GM23338 (cell line): ENCODE measurements around the gene L1CAM. TPM values are rescaled to one million over a fixed set of nuclear protein-coding genes. Genes with fewer than 3 reads are reported as not detected.
A peak's percentile ranks its signal among the peaks of the same experiment; 100 is the strongest.

ENCODE experiments used
- ATAC-seq: fragments of 200-7000 bp; cut with Tn5 transposase; 3 replicates; pipeline ENCODE4 v1.9.1; 2020
- DNase-seq: peaks from one replicate; pipeline ENCODE4 v3.0.0-alpha.2; 2015; ENCODE audit warnings: low spot score
- H2AFZ ChIP-seq: fragments of 200-600 bp; sonication (generic); 2 replicates; pipeline ENCODE4 v1.8.0; 2016; ENCODE audit warnings: antibody characterized with exemption, mild to moderate bottlenecking, moderate library complexity
- H3F3A ChIP-seq: fragments of 200-600 bp; sonication (generic); replicated peaks from 2 replicates; pipeline ENCODE4 v1.8.0; 2017; ENCODE audit warnings: antibody characterized with exemption, mixed run types, low read depth
- H3K27ac ChIP-seq: fragments of 200-600 bp; sonication (generic); 2 replicates; pipeline ENCODE4 v1.6.1; 2016; ENCODE audit warnings: low read depth
- H3K27me3 ChIP-seq: fragments of 200-600 bp; sonication (generic); 2 replicates; pipeline ENCODE4 v1.8.0; 2016; ENCODE audit warnings: mild to moderate bottlenecking, mixed run types, moderate library complexity; ENCODE audit not compliant: insufficient read depth
- H3K36me3 ChIP-seq: fragments of 200-600 bp; sonication (generic); 2 replicates; pipeline ENCODE4 v1.8.0; 2016; ENCODE audit warnings: mild to moderate bottlenecking; ENCODE audit not compliant: insufficient read depth
- H3K4me1 ChIP-seq: fragments of 200-600 bp; sonication (generic); 2 replicates; pipeline ENCODE4 v1.8.0; 2016; ENCODE audit warnings: mild to moderate bottlenecking, moderate library complexity; ENCODE audit not compliant: insufficient read depth
- H3K4me2 ChIP-seq: fragments of 200-600 bp; sonication (generic); 2 replicates; pipeline ENCODE4 v1.7.1; 2017; ENCODE audit warnings: mixed run types
- H3K4me3 ChIP-seq: fragments of 200-600 bp; sonication (generic); 2 replicates; pipeline ENCODE4 v1.6.1; 2016; ENCODE audit warnings: mixed run types
- H3K79me2 ChIP-seq: fragments of 200-600 bp; sonication (generic); replicated peaks from 2 replicates; pipeline ENCODE4 v1.8.0; 2017; ENCODE audit warnings: mild to moderate bottlenecking; ENCODE audit not compliant: insufficient read depth
- H3K9me2 ChIP-seq: fragments of 200-600 bp; sonication (generic); 2 replicates; pipeline ENCODE4 v1.8.0; 2017; ENCODE audit not compliant: insufficient read depth
- H4K20me1 ChIP-seq: fragments of 200-600 bp; sonication (generic); replicated peaks from 2 replicates; pipeline ENCODE4 v1.8.0; 2017; ENCODE audit warnings: mild to moderate bottlenecking; ENCODE audit not compliant: insufficient read depth
- H3K27ac Mint-ChIP-seq: 2 replicates; pipeline ENCODE4 v1.8.0; 2020; ENCODE audit warnings: inconsistent platforms, mild to moderate bottlenecking, moderate library complexity, mixed read lengths
- H3K27me3 Mint-ChIP-seq: 3 replicates; pipeline ENCODE4 v1.8.0; 2022; ENCODE audit warnings: low read depth, mild to moderate bottlenecking, moderate library complexity, mixed read lengths, inconsistent platforms; ENCODE audit not compliant: insufficient read depth, poor library complexity
- H3K36me3 Mint-ChIP-seq: 3 replicates; pipeline ENCODE4 v1.8.0; 2021; ENCODE audit warnings: low read depth, mild to moderate bottlenecking, inconsistent platforms, moderate library complexity, mixed read lengths
- H3K4me1 Mint-ChIP-seq: 3 replicates; pipeline ENCODE4 v1.8.0; 2020; ENCODE audit warnings: mild to moderate bottlenecking, inconsistent platforms, mixed read lengths
- H3K4me3 Mint-ChIP-seq: 3 replicates; pipeline ENCODE4 v1.8.0; 2021; ENCODE audit warnings: moderate library complexity, mild to moderate bottlenecking, inconsistent platforms, mixed read lengths
- H3K9me3 Mint-ChIP-seq: 3 replicates; pipeline ENCODE4 v1.8.0; 2020; ENCODE audit warnings: moderate library complexity, mild to moderate bottlenecking, inconsistent platforms, mixed read lengths
- CREB1 ChIP-seq: fragments of 250-450 bp; sonication (Bioruptor Pico); IDR thresholded peaks from 2 replicates; pipeline ENCODE4 v1.5.0; 2020; ENCODE audit warnings: low read depth, mild to moderate bottlenecking, moderate library complexity
- EZH2 ChIP-seq: fragments of 200-600 bp; sonication (generic); IDR thresholded peaks from one replicate; pipeline ENCODE4 v1.8.0; 2017; ENCODE audit warnings: antibody characterized with exemption, mild to moderate bottlenecking, low read depth; ENCODE audit not compliant: unreplicated experiment
- EZH2phosphoT487 ChIP-seq: fragments of 200-600 bp; sonication (generic); IDR thresholded peaks from one replicate; pipeline ENCODE4 v1.8.1; 2018; ENCODE audit warnings: antibody characterized with exemption; ENCODE audit not compliant: unreplicated experiment
- JUNB ChIP-seq: IDR thresholded peaks from one replicate; pipeline ENCODE4 v1.6.1; 2016; ENCODE audit warnings: antibody characterized with exemption; ENCODE audit not compliant: unreplicated experiment
- NANOG ChIP-seq: IDR thresholded peaks from 2 replicates; pipeline ENCODE4 v1.6.1; 2016; ENCODE audit warnings: antibody characterized with exemption, borderline replicate concordance
- POLR2AphosphoS5 ChIP-seq: IDR thresholded peaks from 2 replicates; pipeline ENCODE4 v1.6.1; 2016; ENCODE audit warnings: antibody characterized with exemption, low read depth
- STAT1 ChIP-seq: IDR thresholded peaks from one replicate; pipeline ENCODE4 v1.6.1; 2016; ENCODE audit warnings: antibody characterized with exemption; ENCODE audit not compliant: unreplicated experiment
- ZNF114 ChIP-seq: fragments of 250-450 bp; sonication (Bioruptor Pico); IDR thresholded peaks from 2 replicates; pipeline ENCODE4 v1.5.0; 2020; ENCODE audit warnings: mild to moderate bottlenecking, moderate library complexity
- ZNF331 ChIP-seq: fragments of 250-450 bp; sonication (Bioruptor Pico); IDR thresholded peaks from 2 replicates; pipeline ENCODE4 v1.5.0; 2020; ENCODE audit warnings: low read depth, mild to moderate bottlenecking, moderate library complexity
- polyA plus RNA-seq: library from polyadenylated mRNA; unstranded; fragments of >200 nt; fragmentation: Nextera tagmentation; extraction: Ambion mirVana; gene quantifications from 2 replicates; pipeline ENCODE4 v1.2.1, GENCODE V29; 2016
- total RNA-seq: library from RNA; depleted of rRNA; stranded (reverse); fragments of >200 nt; shearing (Covaris generic); gene quantifications from 2 replicates; pipeline ENCODE4 v1.2.3, GENCODE V29; 2014
- TF ChIP-seq, protein P1 (sequence below): fragments of 250-450 bp; sonication (Bioruptor Pico); IDR thresholded peaks from 2 replicates; pipeline ENCODE4 v1.5.0; 2020; ENCODE audit warnings: mild to moderate bottlenecking, moderate library complexity
- TF ChIP-seq, protein P2 (sequence below): IDR thresholded peaks from 2 replicates; pipeline ENCODE4 v1.6.1; 2016; ENCODE audit warnings: antibody characterized with exemption
- TF ChIP-seq, protein P3 (sequence below): IDR thresholded peaks from one replicate; pipeline ENCODE4 v1.6.1; 2018; ENCODE audit warnings: antibody characterized with exemption; ENCODE audit not compliant: unreplicated experiment

L1CAM gene
- total and polyA plus RNA-seq, 2 experiments from 2014 or later: 7.4 to 29.2 TPM

DNA sequence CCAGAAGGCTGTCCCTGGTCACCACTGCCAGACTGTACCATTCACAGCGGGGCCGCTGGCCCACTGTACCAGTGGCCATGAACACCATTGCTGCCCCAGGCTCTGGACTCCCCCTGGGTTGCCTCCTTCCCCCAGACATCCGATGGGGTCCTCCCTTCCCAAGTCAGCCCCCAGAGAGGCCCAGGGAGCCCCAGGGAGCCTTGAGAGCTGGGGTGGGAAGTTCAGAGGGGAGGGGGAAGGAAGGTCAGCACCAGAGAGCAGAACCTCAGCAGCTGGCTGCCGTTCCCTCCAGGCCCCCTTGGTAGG is 40.5 kb upstream of the L1CAM start (continued):
- TF ChIP-seq POLR2AphosphoS5 (no peak), STAT1 (no peak)

DNA sequence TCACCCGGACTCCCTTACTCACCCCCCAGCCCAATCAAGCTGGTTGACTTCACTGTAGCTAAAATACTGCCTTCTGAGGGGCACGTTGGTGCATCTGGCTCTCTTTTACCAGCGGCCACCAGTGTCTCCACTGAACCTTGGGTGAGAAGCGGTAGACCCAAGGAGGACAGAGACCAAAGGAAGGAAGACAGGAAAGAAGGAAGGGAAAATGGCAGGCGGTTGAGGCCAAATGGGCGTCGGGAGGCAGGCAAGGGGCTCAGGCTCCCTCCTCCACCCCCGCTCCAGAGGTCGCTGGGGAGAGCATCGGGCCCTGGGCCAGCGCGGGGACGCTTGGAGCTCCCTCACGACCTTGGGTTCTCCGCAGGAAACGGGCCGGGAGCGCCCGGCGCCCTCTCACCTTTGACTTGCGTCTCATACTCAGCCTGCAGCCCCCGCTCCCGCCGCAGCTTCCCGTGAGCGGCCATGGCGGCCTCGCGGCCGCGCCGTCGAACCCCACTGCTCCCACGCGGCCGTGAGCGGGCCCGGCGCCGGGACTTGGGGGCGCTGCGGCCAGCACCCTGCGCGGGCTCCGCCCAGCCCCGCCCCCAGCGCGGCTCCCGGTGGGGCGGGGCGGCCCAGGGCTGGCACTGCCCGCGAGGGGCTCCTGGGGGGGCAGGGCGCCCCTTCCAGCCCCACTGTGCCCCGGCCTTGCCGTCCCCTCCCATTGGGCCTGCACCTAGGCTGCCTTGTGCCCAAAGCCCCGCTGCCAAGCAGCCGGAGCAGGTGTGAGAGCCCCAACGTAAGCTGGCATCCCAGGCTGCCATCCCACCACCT is 40.0 kb upstream of the L1CAM start, which contains the start of gene ARHGAP4:
Gene ARHGAP4, minus strand, starts transcription at position 526 of the 813 bp plus-strand sequence. Its CDS starts 62 bp downstream, at position 464.
- Histone ChIP-seq H3K4me2 (peak within 1 kb of the TSS; percentile 83), H3K4me3 (peak within 1 kb of the TSS; percentile 65), H3F3A (0 out of 2 replicates have a peak, but pooled peaks cover 5% of the 10 kb centered on the region), H3K27me3 (no peaks in the 10 kb centered on the region), H3K27ac (no peak within 1 kb of the TSS), H3K9me2 (no peaks in the 10 kb centered on the region), H4K20me1 (no peaks in the 10 kb centered on the region), H2AFZ (no peak within 1 kb of the TSS), H3K79me2 (no peaks in the 10 kb centered on the region), H3K36me3 (no peaks in the 10 kb centered on the region), H3K4me1 (peaks cover 10% of the 10 kb centered on the region; the same call in 1 of the 2 replicates)
- Mint-ChIP-seq H3K27ac (peak within 1 kb of the TSS; percentile 89), H3K9me3 (no peaks in the 10 kb centered on the region; the same call in 2 of the 3 replicates), H3K4me1 (peaks cover 26% of the 10 kb centered on the region), H3K4me3 (peak within 1 kb of the TSS; percentile 89), H3K36me3 (peaks cover 6% of the 10 kb centered on the region; the same call in 2 of the 3 replicates), H3K27me3 (peaks cover 9% of the 10 kb centered on the region)
- DNase-seq (peak; percentile 44), ATAC-seq (peak; percentile 4)
- no peak for TF ChIP-seq EZH2phosphoT487
- TF ChIP-seq, protein P1, sequence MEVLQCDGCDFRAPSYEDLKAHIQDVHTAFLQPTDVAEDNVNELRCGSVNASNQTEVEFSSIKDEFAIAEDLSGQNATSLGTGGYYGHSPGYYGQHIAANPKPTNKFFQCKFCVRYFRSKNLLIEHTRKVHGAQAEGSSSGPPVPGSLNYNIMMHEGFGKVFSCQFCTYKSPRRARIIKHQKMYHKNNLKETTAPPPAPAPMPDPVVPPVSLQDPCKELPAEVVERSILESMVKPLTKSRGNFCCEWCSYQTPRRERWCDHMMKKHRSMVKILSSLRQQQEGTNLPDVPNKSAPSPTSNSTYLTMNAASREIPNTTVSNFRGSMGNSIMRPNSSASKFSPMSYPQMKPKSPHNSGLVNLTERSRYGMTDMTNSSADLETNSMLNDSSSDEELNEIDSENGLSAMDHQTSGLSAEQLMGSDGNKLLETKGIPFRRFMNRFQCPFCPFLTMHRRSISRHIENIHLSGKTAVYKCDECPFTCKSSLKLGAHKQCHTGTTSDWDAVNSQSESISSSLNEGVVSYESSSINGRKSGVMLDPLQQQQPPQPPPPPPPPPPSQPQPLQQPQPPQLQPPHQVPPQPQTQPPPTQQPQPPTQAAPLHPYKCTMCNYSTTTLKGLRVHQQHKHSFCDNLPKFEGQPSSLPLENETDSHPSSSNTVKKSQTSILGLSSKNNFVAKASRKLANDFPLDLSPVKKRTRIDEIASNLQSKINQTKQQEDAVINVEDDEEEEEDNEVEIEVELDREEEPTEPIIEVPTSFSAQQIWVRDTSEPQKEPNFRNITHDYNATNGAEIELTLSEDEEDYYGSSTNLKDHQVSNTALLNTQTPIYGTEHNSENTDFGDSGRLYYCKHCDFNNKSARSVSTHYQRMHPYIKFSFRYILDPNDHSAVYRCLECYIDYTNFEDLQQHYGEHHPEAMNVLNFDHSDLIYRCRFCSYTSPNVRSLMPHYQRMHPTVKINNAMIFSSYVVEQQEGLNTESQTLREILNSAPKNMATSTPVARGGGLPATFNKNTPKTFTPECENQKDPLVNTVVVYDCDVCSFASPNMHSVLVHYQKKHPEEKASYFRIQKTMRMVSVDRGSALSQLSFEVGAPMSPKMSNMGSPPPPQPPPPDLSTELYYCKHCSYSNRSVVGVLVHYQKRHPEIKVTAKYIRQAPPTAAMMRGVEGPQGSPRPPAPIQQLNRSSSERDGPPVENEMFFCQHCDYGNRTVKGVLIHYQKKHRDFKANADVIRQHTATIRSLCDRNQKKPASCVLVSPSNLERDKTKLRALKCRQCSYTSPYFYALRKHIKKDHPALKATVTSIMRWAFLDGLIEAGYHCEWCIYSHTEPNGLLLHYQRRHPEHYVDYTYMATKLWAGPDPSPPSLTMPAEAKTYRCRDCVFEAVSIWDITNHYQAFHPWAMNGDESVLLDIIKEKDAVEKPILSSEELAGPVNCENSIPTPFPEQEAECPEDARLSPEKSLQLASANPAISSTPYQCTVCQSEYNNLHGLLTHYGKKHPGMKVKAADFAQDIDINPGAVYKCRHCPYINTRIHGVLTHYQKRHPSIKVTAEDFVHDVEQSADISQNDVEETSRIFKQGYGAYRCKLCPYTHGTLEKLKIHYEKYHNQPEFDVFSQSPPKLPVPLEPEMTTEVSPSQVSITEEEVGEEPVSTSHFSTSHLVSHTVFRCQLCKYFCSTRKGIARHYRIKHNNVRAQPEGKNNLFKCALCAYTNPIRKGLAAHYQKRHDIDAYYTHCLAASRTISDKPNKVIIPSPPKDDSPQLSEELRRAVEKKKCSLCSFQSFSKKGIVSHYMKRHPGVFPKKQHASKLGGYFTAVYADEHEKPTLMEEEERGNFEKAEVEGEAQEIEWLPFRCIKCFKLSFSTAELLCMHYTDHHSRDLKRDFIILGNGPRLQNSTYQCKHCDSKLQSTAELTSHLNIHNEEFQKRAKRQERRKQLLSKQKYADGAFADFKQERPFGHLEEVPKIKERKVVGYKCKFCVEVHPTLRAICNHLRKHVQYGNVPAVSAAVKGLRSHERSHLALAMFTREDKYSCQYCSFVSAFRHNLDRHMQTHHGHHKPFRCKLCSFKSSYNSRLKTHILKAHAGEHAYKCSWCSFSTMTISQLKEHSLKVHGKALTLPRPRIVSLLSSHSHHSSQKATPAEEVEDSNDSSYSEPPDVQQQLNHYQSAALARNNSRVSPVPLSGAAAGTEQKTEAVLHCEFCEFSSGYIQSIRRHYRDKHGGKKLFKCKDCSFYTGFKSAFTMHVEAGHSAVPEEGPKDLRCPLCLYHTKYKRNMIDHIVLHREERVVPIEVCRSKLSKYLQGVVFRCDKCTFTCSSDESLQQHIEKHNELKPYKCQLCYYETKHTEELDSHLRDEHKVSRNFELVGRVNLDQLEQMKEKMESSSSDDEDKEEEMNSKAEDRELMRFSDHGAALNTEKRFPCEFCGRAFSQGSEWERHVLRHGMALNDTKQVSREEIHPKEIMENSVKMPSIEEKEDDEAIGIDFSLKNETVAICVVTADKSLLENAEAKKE (CRISPR knock-in tag): no peak
- TF ChIP-seq ZNF331: no peak
- TF ChIP-seq ZNF114: no peak
- TF ChIP-seq NANOG: no peak
- TF ChIP-seq STAT1: no peak
- TF ChIP-seq, protein P2, sequence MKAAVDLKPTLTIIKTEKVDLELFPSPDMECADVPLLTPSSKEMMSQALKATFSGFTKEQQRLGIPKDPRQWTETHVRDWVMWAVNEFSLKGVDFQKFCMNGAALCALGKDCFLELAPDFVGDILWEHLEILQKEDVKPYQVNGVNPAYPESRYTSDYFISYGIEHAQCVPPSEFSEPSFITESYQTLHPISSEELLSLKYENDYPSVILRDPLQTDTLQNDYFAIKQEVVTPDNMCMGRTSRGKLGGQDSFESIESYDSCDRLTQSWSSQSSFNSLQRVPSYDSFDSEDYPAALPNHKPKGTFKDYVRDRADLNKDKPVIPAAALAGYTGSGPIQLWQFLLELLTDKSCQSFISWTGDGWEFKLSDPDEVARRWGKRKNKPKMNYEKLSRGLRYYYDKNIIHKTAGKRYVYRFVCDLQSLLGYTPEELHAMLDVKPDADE: no peak
- no peak for TF ChIP-seq EZH2
- no peak for TF ChIP-seq CREB1 (CRISPR knock-in tag)
- no peak; the same call in 1 of the 2 replicates for TF ChIP-seq POLR2AphosphoS5
- TF ChIP-seq JUNB: no peak
- TF ChIP-seq, protein P3, sequence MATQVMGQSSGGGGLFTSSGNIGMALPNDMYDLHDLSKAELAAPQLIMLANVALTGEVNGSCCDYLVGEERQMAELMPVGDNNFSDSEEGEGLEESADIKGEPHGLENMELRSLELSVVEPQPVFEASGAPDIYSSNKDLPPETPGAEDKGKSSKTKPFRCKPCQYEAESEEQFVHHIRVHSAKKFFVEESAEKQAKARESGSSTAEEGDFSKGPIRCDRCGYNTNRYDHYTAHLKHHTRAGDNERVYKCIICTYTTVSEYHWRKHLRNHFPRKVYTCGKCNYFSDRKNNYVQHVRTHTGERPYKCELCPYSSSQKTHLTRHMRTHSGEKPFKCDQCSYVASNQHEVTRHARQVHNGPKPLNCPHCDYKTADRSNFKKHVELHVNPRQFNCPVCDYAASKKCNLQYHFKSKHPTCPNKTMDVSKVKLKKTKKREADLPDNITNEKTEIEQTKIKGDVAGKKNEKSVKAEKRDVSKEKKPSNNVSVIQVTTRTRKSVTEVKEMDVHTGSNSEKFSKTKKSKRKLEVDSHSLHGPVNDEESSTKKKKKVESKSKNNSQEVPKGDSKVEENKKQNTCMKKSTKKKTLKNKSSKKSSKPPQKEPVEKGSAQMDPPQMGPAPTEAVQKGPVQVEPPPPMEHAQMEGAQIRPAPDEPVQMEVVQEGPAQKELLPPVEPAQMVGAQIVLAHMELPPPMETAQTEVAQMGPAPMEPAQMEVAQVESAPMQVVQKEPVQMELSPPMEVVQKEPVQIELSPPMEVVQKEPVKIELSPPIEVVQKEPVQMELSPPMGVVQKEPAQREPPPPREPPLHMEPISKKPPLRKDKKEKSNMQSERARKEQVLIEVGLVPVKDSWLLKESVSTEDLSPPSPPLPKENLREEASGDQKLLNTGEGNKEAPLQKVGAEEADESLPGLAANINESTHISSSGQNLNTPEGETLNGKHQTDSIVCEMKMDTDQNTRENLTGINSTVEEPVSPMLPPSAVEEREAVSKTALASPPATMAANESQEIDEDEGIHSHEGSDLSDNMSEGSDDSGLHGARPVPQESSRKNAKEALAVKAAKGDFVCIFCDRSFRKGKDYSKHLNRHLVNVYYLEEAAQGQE: no peak
